T-cell (primary cell): ENCODE measurements around the gene ZFAND3. TPM values are rescaled to one million over a fixed set of nuclear protein-coding genes. Genes with fewer than 3 reads are reported as not detected.
"Not testable (repeated sequence)": the region's sequence is repeated elsewhere in the genome, so short reads cannot be mapped to it uniquely, and the experiment has no call there.

ENCODE experiments used
- ATAC-seq, 4 experiments: fragments of 200-7000 bp in 3 of 4; fragments of 150-1000 bp in 1 of 4; cut with Tn5 transposase; replicated peaks in 1 of 4; 1 replicate in 3 of 4; 2 replicates in 1 of 4; pipeline ENCODE4 v1.10.0; 2021; ENCODE audit warnings: moderate library complexity in 3 of 4, mild to moderate bottlenecking in 2 of 4, moderate number of reproducible peaks in 1 of 4
- CTCF ChIA-PET, 2 donors: fragments of 300-600 bp; sonication (Branson Sonifier 250); formaldehyde crosslinking; loops; one replicate each; lab custom pipeline; 2022; ENCODE audit warnings: antibody characterized with exemption in 2 of 2; lab: Charles Lee
- POLR2A ChIA-PET, 2 donors: fragments of 300-600 bp; sonication (Branson Sonifier 250); formaldehyde crosslinking; loops; one replicate each; lab custom pipeline; 2022; ENCODE audit warnings: antibody characterized with exemption in 2 of 2; lab: Charles Lee
- DNase-seq, 35 experiments: peaks; one replicate each; pipeline versions ENCODE4 v3.0.0 to v3.0.0-alpha.2; 2013 to 2023
- H3K27ac ChIP-seq: one replicate; pipeline ENCODE4 v1.5.1; 2013; ENCODE audit warnings: low read length
- H3K27me3 ChIP-seq, 2 experiments: replicated peaks in 1 of 2; 1 replicate in 1 of 2; 2 replicates in 1 of 2; pipeline versions ENCODE4 v1.6.1 to v1.7.0; 2013; ENCODE audit warnings: low read length in 1 of 2, mixed read lengths in 1 of 2; ENCODE audit not compliant: control insufficient read depth in 2 of 2, insufficient read depth in 2 of 2; ENCODE audit errors: extremely low read depth in 1 of 2
- H3K36me3 ChIP-seq, 2 donors: 1 replicate in 1 of 2; 2 replicates in 1 of 2; pipeline versions ENCODE4 v1.6.1 to v1.7.0; 2013; ENCODE audit warnings: low read length in 1 of 2; ENCODE audit not compliant: control insufficient read depth in 2 of 2, insufficient read depth in 1 of 2; ENCODE audit errors: extremely low read depth in 1 of 2
- H3K4me1 ChIP-seq, 2 experiments: 1 replicate in 1 of 2; 2 replicates in 1 of 2; pipeline versions ENCODE4 v1.6.1 to v1.7.0; 2013; ENCODE audit warnings: low read length in 2 of 2, mixed read lengths in 1 of 2; ENCODE audit not compliant: insufficient read depth in 2 of 2, control insufficient read depth in 1 of 2; ENCODE audit errors: extremely low read depth in 1 of 2
- H3K4me3 ChIP-seq, 2 donors: 1 replicate in 1 of 2; 2 replicates in 1 of 2; pipeline versions ENCODE4 v1.5.1 to v1.7.0; 2013; ENCODE audit warnings: mild to moderate bottlenecking in 2 of 2, low read length in 1 of 2, moderate library complexity in 1 of 2; ENCODE audit not compliant: control insufficient read depth in 1 of 2; ENCODE audit errors: extremely low read depth in 1 of 2
- H3K9me3 ChIP-seq: 2 replicates; pipeline ENCODE4 v1.7.0; 2013
- H3K27ac Mint-ChIP-seq, 2 donors: one replicate each; pipeline ENCODE4 v1.8.0; 2020 to 2021; ENCODE audit warnings: mild to moderate bottlenecking in 2 of 2, mixed read lengths in 2 of 2
- H3K27me3 Mint-ChIP-seq, 2 donors: one replicate each; pipeline ENCODE4 v1.8.0; 2021 to 2022; ENCODE audit warnings: mixed read lengths in 2 of 2
- H3K36me3 Mint-ChIP-seq: one replicate; pipeline ENCODE4 v1.8.0; 2021; ENCODE audit warnings: mixed read lengths
- H3K4me1 Mint-ChIP-seq, 3 donors: one replicate each; pipeline ENCODE4 v1.8.0; 2020 to 2022; ENCODE audit warnings: mixed read lengths in 3 of 3, mild to moderate bottlenecking in 1 of 3
- H3K4me3 Mint-ChIP-seq, 3 donors: one replicate each; pipeline ENCODE4 v1.8.0; 2020 to 2022; ENCODE audit warnings: mild to moderate bottlenecking in 3 of 3, mixed read lengths in 3 of 3, moderate library complexity in 3 of 3
- H3K9me3 Mint-ChIP-seq, 3 donors: one replicate each; pipeline ENCODE4 v1.8.0; 2020 to 2022; ENCODE audit warnings: mixed read lengths in 3 of 3
- WGBS: methylation state at CpG from one replicate; pipeline ENCODE4 v1.1.5; 2013; ENCODE audit warnings: missing lambda C conversion rate; ENCODE audit not compliant: insufficient coverage; 5-methylcytosine and 5-hydroxymethylcytosine counted together
- total RNA-seq, 35 experiments: library from RNA in 6 of 35; stranded (reverse) in 6 of 35; fragments of 120-200 nt in 1 of 35; gene quantifications; one replicate each; pipeline versions ENCODE4 v1.2.1 to v1.2.4 and lab custom pipeline; 2013 to 2026

The ZFAND3 gene
- total RNA-seq, 5 donors from 2014 or later (not counting 1 experiment from before 2014, with no cell fraction given) = 35.6 to 59.3 (median 36.4) TPM

- H3K4me3 ChIP-seq, H3K27me3 Mint-ChIP-seq, H3K9me3 ChIP-seq, H3K27ac Mint-ChIP-seq, H3K4me3 Mint-ChIP-seq, POLR2A ChIA-PET, H3K27ac ChIP-seq, DNase-seq, H3K4me1 ChIP-seq, ATAC-seq, CTCF ChIA-PET, H3K36me3 ChIP-seq, H3K9me3 Mint-ChIP-seq, H3K27me3 ChIP-seq: not testable (repeated sequence)
- peaks cover 23% of the 10 kb centered on the region for H3K36me3 Mint-ChIP-seq
- WGBS = 100% methylated on average over 1 of the region's 2 CpGs
- H3K4me1 Mint-ChIP-seq = peaks cover 26 to 78% (median 71%) of the 10 kb centered on the region in 3 donors
Observed at GRCh38 chr6:37948584-37948983, 129.1 kb downstream of the ZFAND3 start.

GRCh38 chr6:37952027-37952426, 132.5 kb downstream of the ZFAND3 start:
- peaks cover 0 to 9% (median 0%) of the 10 kb centered on the region in 3 donors for H3K9me3 Mint-ChIP-seq
- no peaks in the 10 kb centered on the region for H3K27me3 Mint-ChIP-seq
- POLR2A ChIA-PET = interaction anchor here in 1 of 2 donors (0.7 kb wide), 1 partner anchor 114 kb away, joined by 3 read pairs; no protein-coding TSS in a partner anchor
- H3K36me3 Mint-ChIP-seq = peaks cover 23% of the 10 kb centered on the region
- peaks cover 0 to 2% of the 10 kb centered on the region in 2 experiments for H3K4me1 ChIP-seq
- WGBS = 33% methylated on average over 1 of the region's 2 CpGs
- peaks cover 0 to 49% (median 43%) of the 10 kb centered on the region in 3 donors for H3K4me1 Mint-ChIP-seq
- H3K27ac ChIP-seq = no peak overlapping the region
- CTCF ChIA-PET = no interaction called here
- no peaks in the 10 kb centered on the region for H3K9me3 ChIP-seq
- H3K27ac Mint-ChIP-seq = no peak overlapping the region
- no peak overlapping the region for H3K4me3 Mint-ChIP-seq
- H3K4me3 ChIP-seq = no peak overlapping the region
- H3K27me3 ChIP-seq = no peaks in the 10 kb centered on the region
- DNase-seq = no peak
- no peaks in the 10 kb centered on the region for H3K36me3 ChIP-seq
- no peak for ATAC-seq

- Histone ChIP-seq H3K4me3 (no peak overlapping the region), H3K4me1 (peaks cover 0 to 2% of the 10 kb centered on the region in 2 experiments), H3K27ac (no peak overlapping the region), H3K27me3 (no peaks in the 10 kb centered on the region), H3K36me3 (no peaks in the 10 kb centered on the region), H3K9me3 (no peaks in the 10 kb centered on the region)
- H3K27ac Mint-ChIP-seq = no peak overlapping the region
- no peak overlapping the region for H3K4me3 Mint-ChIP-seq
- H3K36me3 Mint-ChIP-seq = peaks cover 9% of the 10 kb centered on the region
- POLR2A ChIA-PET = interaction anchor here in 1 of 2 donors (0.7 kb wide), 1 partner anchor 680 kb away, joined by 4 read pairs; no protein-coding TSS in a partner anchor
- no peaks in the 10 kb centered on the region for H3K27me3 Mint-ChIP-seq
- CTCF ChIA-PET = no interaction called here
- peaks cover 0 to 40% (median 39%) of the 10 kb centered on the region in 3 donors for H3K4me1 Mint-ChIP-seq
- no peak for DNase-seq
- no peak for ATAC-seq
- no peaks in the 10 kb centered on the region for H3K9me3 Mint-ChIP-seq
Observed at GRCh38 chr6:37954791-37955190, 135.3 kb downstream of the ZFAND3 start.

- CTCF ChIA-PET = interaction anchor here in 1 of 2 donors (0.7 kb wide), 1 partner anchor 641 kb away, joined by 3 read pairs; no protein-coding TSS in a partner anchor
- Mint-ChIP-seq H3K9me3 (peaks cover 0 to 3% (median 0%) of the 10 kb centered on the region in 3 donors), H3K27ac (no peak overlapping the region), H3K4me1 (peaks cover 10 to 37% (median 34%) of the 10 kb centered on the region in 3 donors), H3K4me3 (no peak overlapping the region), H3K27me3 (no peaks in the 10 kb centered on the region), H3K36me3 (no peaks in the 10 kb centered on the region)
- POLR2A ChIA-PET = no interaction called here
- Histone ChIP-seq H3K36me3 (no peaks in the 10 kb centered on the region), H3K27me3 (no peaks in the 10 kb centered on the region), H3K4me3 (no peak overlapping the region), H3K4me1 (peaks cover 0 to 8% of the 10 kb centered on the region in 2 experiments), H3K27ac (no peak overlapping the region), H3K9me3 (no peaks in the 10 kb centered on the region)
- WGBS = 98% methylated on average over 5 of the region's 5 CpGs
- DNase-seq (no peak), ATAC-seq (no peak)
Observed at GRCh38 chr6:37956711-37957275, 137.3 kb downstream of the ZFAND3 start.

GRCh38 chr6:37959061-37959460, 139.5 kb downstream of the ZFAND3 start:
- Histone ChIP-seq H3K4me1 (peaks cover 0 to 17% of the 10 kb centered on the region in 2 experiments), H3K4me3 (no peak overlapping the region), H3K27ac (no peak overlapping the region), H3K9me3 (no peaks in the 10 kb centered on the region), H3K36me3 (no peaks in the 10 kb centered on the region), H3K27me3 (no peaks in the 10 kb centered on the region)
- Mint-ChIP-seq H3K27me3 (no peaks in the 10 kb centered on the region), H3K4me3 (no peak overlapping the region), H3K27ac (no peak overlapping the region), H3K4me1 (peaks cover 33 to 45% (median 44%) of the 10 kb centered on the region in 3 donors), H3K36me3 (peaks cover 19% of the 10 kb centered on the region), H3K9me3 (peaks cover 0 to 5% (median 3%) of the 10 kb centered on the region in 3 donors)
- POLR2A ChIA-PET = no interaction called here
- CTCF ChIA-PET = no interaction called here
- DNase-seq (no peak), ATAC-seq (no peak)
- 87% methylated on average over 3 of the region's 3 CpGs for WGBS

GRCh38 chr6:37960139-37960935, 140.8 kb downstream of the ZFAND3 start:
- ChIA-PET CTCF (no interaction called here), POLR2A (no interaction called here)
- no CpG with 5 or more reads among the region's 4 CpGs for WGBS
- no peak overlapping the region for H3K27ac ChIP-seq
- H3K4me3 ChIP-seq = no peak overlapping the region
- no peaks in the 10 kb centered on the region for H3K9me3 ChIP-seq
- Mint-ChIP-seq H3K4me1 (peaks cover 40 to 56% (median 53%) of the 10 kb centered on the region in 3 donors), H3K9me3 (peaks cover 0 to 5% (median 3%) of the 10 kb centered on the region in 3 donors), H3K36me3 (peaks cover 26% of the 10 kb centered on the region), H3K27me3 (no peaks in the 10 kb centered on the region), H3K27ac (no peak overlapping the region), H3K4me3 (no peak overlapping the region)
- H3K36me3 ChIP-seq = peaks cover 0 to 2% of the 10 kb centered on the region in 2 donors
- H3K27me3 ChIP-seq = no peaks in the 10 kb centered on the region
- no peak for DNase-seq
- ATAC-seq = no peak
- H3K4me1 ChIP-seq = peaks cover 0 to 17% of the 10 kb centered on the region in 2 experiments
